Measurements from ENCODE around the gene FRAS1.

Gene FRAS1

GRCh38 chr4:78138252-78138651, 81.1 kb downstream of the FRAS1 start:
- TF ChIP-seq SUZ12 (IDR thresholded peaks at IDR 0.05) (no peak), SP1 (IDR thresholded peaks at IDR 0.05) (no peak), ZNF384 (IDR thresholded peaks at IDR 0.05) (no peak), NFRKB (IDR thresholded peaks at IDR 0.05) (no peak), CTBP1 (IDR thresholded peaks at IDR 0.05; ENCODE audit: borderline replicate concordance) (no peak), FOXA1 (IDR thresholded peaks at IDR 0.05) (no peak), ELF4 (IDR thresholded peaks at IDR 0.05) (no peak), L3MBTL2 (conservative IDR thresholded peaks at IDR 0.05) (no peak), FOXM1 (IDR thresholded peaks at IDR 0.05; ENCODE audit: borderline replicate concordance) (no peak), ARNT (IDR thresholded peaks at IDR 0.05) (no peak), BHLHE40 (IDR thresholded peaks at IDR 0.05; ENCODE audit: borderline replicate concordance) (no peak)
- DNase-seq (ENCODE audit: extremely low spot score) = no peak
- ChIA-PET CTCF (interaction anchor here (0.7 kb wide), 1 partner anchor 92 kb away, joined by 3 read pairs; no protein-coding TSS in a partner anchor), POLR2A (no interaction called here)

- POLR2A ChIA-PET = no interaction called here
- DNase-seq (ENCODE audit: extremely low spot score) = no peak
- TF ChIP-seq FOXK2 (IDR thresholded peaks at IDR 0.05) (no peak), FOXM1 (IDR thresholded peaks at IDR 0.05; ENCODE audit: borderline replicate concordance) (no peak), L3MBTL2 (conservative IDR thresholded peaks at IDR 0.05) (no peak), SP1 (IDR thresholded peaks at IDR 0.05) (no peak), LEF1 (IDR thresholded peaks at IDR 0.05; ENCODE audit: borderline replicate concordance) (no peak), NFRKB (IDR thresholded peaks at IDR 0.05) (no peak), ARNT (IDR thresholded peaks at IDR 0.05) (no peak), ZNF384 (IDR thresholded peaks at IDR 0.05) (no peak), ELF4 (IDR thresholded peaks at IDR 0.05) (no peak), SUZ12 (IDR thresholded peaks at IDR 0.05) (no peak), BHLHE40 (IDR thresholded peaks at IDR 0.05; ENCODE audit: borderline replicate concordance) (no peak), TARDBP (IDR thresholded peaks at IDR 0.05) (no peak), CTBP1 (IDR thresholded peaks at IDR 0.05; ENCODE audit: borderline replicate concordance) (no peak), FOXA1 (IDR thresholded peaks at IDR 0.05) (no peak), PKNOX1 (IDR thresholded peaks at IDR 0.05) (no peak), HDGF (IDR thresholded peaks at IDR 0.05; ENCODE audit: borderline replicate concordance) (no peak)
- CTCF ChIA-PET = no interaction called here
Measured at GRCh38 chr4:78143634-78144033, 86.5 kb downstream of the FRAS1 start.

- no peak for TF ChIP-seq SUZ12 (IDR thresholded peaks at IDR 0.05)
- TF ChIP-seq L3MBTL2 (conservative IDR thresholded peaks at IDR 0.05) = no peak
- no peak for TF ChIP-seq FOXK2 (IDR thresholded peaks at IDR 0.05)
- TF ChIP-seq PKNOX1 (IDR thresholded peaks at IDR 0.05) = no peak
- TF ChIP-seq NFRKB (IDR thresholded peaks at IDR 0.05) = no peak
- TF ChIP-seq SP1 (IDR thresholded peaks at IDR 0.05) = no peak
- TF ChIP-seq FOXM1 (IDR thresholded peaks at IDR 0.05; ENCODE audit: borderline replicate concordance) = no peak
- no peak for TF ChIP-seq CTBP1 (IDR thresholded peaks at IDR 0.05; ENCODE audit: borderline replicate concordance)
- no peak for DNase-seq (ENCODE audit: extremely low spot score)
- CTCF ChIA-PET = interaction anchor here (0.6 kb wide), 1 partner anchor 535 kb away, joined by 10 read pairs; no protein-coding TSS in a partner anchor
- POLR2A ChIA-PET = interaction anchor here (0.7 to 1.1 kb wide), 2 partner anchors 19 to 88 kb away, joined by 3 read pairs; partner anchors contain the start of gene FRAS1
Measured at GRCh38 chr4:78145008-78145407, 87.9 kb downstream of the FRAS1 start.

- ChIA-PET CTCF (interaction anchor here (0.6 kb wide), 1 partner anchor 536 kb away, joined by 10 read pairs; no protein-coding TSS in a partner anchor), POLR2A (interaction anchor here (0.7 to 1.1 kb wide), 2 partner anchors 20 to 89 kb away, joined by 3 read pairs; partner anchors contain the start of gene FRAS1)
- TF ChIP-seq FOXK2 (IDR thresholded peaks at IDR 0.05) (no peak), NFRKB (IDR thresholded peaks at IDR 0.05) (no peak), FOXA1 (IDR thresholded peaks at IDR 0.05) (no peak), ARNT (IDR thresholded peaks at IDR 0.05) (no peak), ZNF384 (IDR thresholded peaks at IDR 0.05) (no peak), ELF4 (IDR thresholded peaks at IDR 0.05) (no peak)
- DNase-seq (ENCODE audit: extremely low spot score) = no peak
Measured at GRCh38 chr4:78145622-78146021, 88.5 kb downstream of the FRAS1 start.

GRCh38 chr4:78149751-78150542, 92.8 kb downstream of the FRAS1 start:
- ChIA-PET CTCF (no interaction called here), POLR2A (no interaction called here)
- no peak for DNase-seq (ENCODE audit: extremely low spot score)
- TF ChIP-seq SUZ12 (IDR thresholded peaks at IDR 0.05) (no peak), NFRKB (IDR thresholded peaks at IDR 0.05) (no peak), L3MBTL2 (conservative IDR thresholded peaks at IDR 0.05) (no peak), ELF4 (IDR thresholded peaks at IDR 0.05) (no peak), FOXK2 (IDR thresholded peaks at IDR 0.05) (no peak), CTBP1 (IDR thresholded peaks at IDR 0.05; ENCODE audit: borderline replicate concordance) (no peak), SP1 (IDR thresholded peaks at IDR 0.05) (no peak), ZNF384 (IDR thresholded peaks at IDR 0.05) (no peak), HDGF (IDR thresholded peaks at IDR 0.05; ENCODE audit: borderline replicate concordance) (no peak)

GRCh38 chr4:78150543-78150864, 93.4 kb downstream of the FRAS1 start:
- TF ChIP-seq ELF4 (IDR thresholded peaks at IDR 0.05) (no peak), PKNOX1 (IDR thresholded peaks at IDR 0.05) (peak; percentile 87)
- no peak for DNase-seq (ENCODE audit: extremely low spot score)
- CTCF ChIA-PET = no interaction called here
- POLR2A ChIA-PET = no interaction called here

All from HEK293T (cell line).